ENCODE measurements around the gene TSPO2. TPM values are rescaled to one million over a fixed set of nuclear protein-coding genes. Genes with fewer than 3 reads are reported as not detected.

The TSPO2 gene
- total RNA-seq, 1 donor: not detected

GRCh38 chr6:41075651-41076626 is 33.7 kb downstream of the TSPO2 start:
- no peak for DNase-seq (ENCODE audit: low read depth)
- no peak for TF ChIP-seq CTCF (IDR thresholded peaks at IDR 0.05; ENCODE audit: insufficient read depth, low read length)
- no peak overlapping the region for H3K4me3 ChIP-seq (ENCODE audit: low read depth, low read length)

GRCh38 chr6:41077536-41077935 is 35.3 kb downstream of the TSPO2 start:
- DNase-seq (ENCODE audit: low read depth): no peak
- no peak for TF ChIP-seq CTCF (IDR thresholded peaks at IDR 0.05; ENCODE audit: insufficient read depth, low read length)
- H3K4me3 ChIP-seq (ENCODE audit: low read depth, low read length): no peak overlapping the region

GRCh38 chr6:41078101-41078500 is 35.8 kb downstream of the TSPO2 start:
- no peak for DNase-seq (ENCODE audit: low read depth)
- no peak overlapping the region for H3K4me3 ChIP-seq (ENCODE audit: low read depth, low read length)
- no peak for TF ChIP-seq CTCF (IDR thresholded peaks at IDR 0.05; ENCODE audit: insufficient read depth, low read length)

GRCh38 chr6:41079080-41079479 is 36.8 kb downstream of the TSPO2 start:
- DNase-seq (ENCODE audit: low read depth): no peak
- H3K4me3 ChIP-seq (ENCODE audit: low read depth, low read length): no peak overlapping the region
- no peak for TF ChIP-seq CTCF (IDR thresholded peaks at IDR 0.05; ENCODE audit: insufficient read depth, low read length)

- no peak overlapping the region for H3K4me3 ChIP-seq (ENCODE audit: low read depth, low read length)
- TF ChIP-seq CTCF (IDR thresholded peaks at IDR 0.05; ENCODE audit: insufficient read depth, low read length): no peak
- no peak for DNase-seq (ENCODE audit: low read depth)
Measured at GRCh38 chr6:41080621-41081020, 38.4 kb downstream of the TSPO2 start.

GRCh38 chr6:41083072-41083471 is 40.8 kb downstream of the TSPO2 start:
- no peak for TF ChIP-seq CTCF (IDR thresholded peaks at IDR 0.05; ENCODE audit: insufficient read depth, low read length)
- no peak for DNase-seq (ENCODE audit: low read depth)
- no peak overlapping the region for H3K4me3 ChIP-seq (ENCODE audit: low read depth, low read length)
